HG02678 (cell line): ENCODE results near the gene SNHG17.
A peak's percentile ranks its signal among the peaks of the same experiment; 100 is the strongest.
"Not testable (repeated sequence)": the region's sequence is repeated elsewhere in the genome, so short reads cannot be mapped to it uniquely, and the experiment has no call there.

Source experiments
- ATAC-seq: cut with Tn5 transposase; IDR thresholded peaks from one replicate; pipeline ENCODE4 v1.9.1; 2021; ENCODE audit warnings: mild to moderate bottlenecking, moderate library complexity; ENCODE audit not compliant: unreplicated experiment

The SNHG17 gene

GRCh38 chr20:38447931-38448675, 13.0 kb upstream of the SNHG17 start:
- no peak for ATAC-seq

DNA sequence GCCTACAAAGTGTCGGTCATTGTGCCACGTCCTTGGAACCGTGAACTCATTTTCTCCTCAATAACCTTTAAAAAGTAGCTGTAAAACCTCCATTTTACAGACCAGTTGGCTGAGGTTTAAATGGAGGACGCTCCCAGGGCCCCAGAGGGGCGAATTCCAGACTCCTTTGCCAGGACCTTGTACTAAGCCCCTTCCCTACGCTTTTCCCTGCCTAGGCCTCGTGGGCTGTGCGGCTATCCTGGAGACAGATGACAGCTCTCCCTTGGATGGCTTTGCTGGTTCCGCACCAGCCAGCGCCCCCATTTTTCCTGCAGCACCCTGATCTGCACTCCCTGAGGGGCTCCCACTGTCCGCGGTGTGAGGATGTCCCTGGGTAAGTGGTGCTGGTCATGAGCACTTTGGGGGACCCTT, 12.1 kb upstream of the SNHG17 start:
- ATAC-seq = no peak

GRCh38 chr20:38446441-38447209, 11.5 kb upstream of the SNHG17 start:
- ATAC-seq = peak; percentile 85

- ATAC-seq = no peak
Measured at GRCh38 chr20:38445901-38446425, 10.8 kb upstream of the SNHG17 start.

DNA sequence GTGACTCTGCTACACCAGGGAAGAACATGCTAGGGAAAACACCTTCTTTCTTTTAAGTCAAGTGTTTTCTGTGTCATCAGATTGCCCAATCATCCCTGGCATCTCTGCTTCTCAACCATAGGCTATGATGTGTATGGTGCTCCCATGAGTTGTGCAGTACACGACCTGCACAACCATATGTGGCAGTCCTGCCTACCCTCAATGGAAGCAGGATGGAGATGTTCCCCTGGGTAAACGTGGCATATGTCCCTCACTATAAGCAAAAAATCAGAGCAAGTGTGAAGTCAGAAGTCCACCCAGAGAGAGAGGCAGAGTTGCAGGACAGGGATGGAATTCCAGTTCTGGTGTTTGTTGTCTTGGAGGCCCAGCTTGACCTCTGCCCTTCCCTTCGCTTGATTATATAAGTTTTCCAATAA, 10.3 kb upstream of the SNHG17 start:
- ATAC-seq = no peak

- ATAC-seq = no peak
Measured at GRCh38 chr20:38441916-38442315, 6.8 kb upstream of the SNHG17 start.

- not testable (repeated sequence) for ATAC-seq
Measured at GRCh38 chr20:38441110-38441509, 6.0 kb upstream of the SNHG17 start.

- no peak for ATAC-seq
Measured at GRCh38 chr20:38437796-38438195, 2.7 kb upstream of the SNHG17 start.

GRCh38 chr20:38435555-38435939, 419 bp upstream of the SNHG17 start:
- no peak for ATAC-seq

- no peak for ATAC-seq
Measured at GRCh38 chr20:38434301-38434741, 807 bp downstream of the SNHG17 start.

DNA sequence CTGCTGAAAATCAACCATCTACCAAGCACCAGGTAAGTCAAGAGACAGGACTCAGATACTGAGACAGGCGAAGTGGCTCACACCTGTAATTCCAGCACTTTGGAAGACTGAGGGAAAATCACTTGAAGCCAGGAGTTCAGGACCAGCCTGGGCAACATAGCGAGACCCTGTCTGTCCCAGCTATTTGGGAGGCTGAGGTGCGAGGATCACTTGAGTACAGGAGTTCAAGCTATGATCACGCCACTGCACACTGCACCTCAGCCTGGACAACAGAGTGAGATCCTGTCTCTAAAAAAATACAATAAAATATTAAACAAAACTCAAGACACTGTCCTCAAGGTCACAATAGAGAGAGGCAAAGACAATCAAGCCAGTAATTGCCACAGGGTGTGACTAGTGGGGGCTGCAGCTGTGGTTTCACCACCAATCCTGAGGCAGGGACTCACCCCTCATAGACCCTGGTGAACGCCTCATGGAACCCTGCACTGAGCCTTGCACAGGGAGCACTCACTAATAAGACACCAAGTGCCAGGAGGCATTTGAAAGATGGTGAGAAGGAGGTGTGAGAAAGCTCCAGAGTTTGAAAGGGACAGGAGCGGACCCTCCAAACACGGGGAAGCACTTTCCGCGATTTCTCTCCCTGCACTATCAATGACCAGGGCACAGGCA, 1.7 kb downstream of the SNHG17 start:
- no peak for ATAC-seq

GRCh38 chr20:38432870-38433269, 2.3 kb downstream of the SNHG17 start:
- ATAC-seq = not testable (repeated sequence)

DNA sequence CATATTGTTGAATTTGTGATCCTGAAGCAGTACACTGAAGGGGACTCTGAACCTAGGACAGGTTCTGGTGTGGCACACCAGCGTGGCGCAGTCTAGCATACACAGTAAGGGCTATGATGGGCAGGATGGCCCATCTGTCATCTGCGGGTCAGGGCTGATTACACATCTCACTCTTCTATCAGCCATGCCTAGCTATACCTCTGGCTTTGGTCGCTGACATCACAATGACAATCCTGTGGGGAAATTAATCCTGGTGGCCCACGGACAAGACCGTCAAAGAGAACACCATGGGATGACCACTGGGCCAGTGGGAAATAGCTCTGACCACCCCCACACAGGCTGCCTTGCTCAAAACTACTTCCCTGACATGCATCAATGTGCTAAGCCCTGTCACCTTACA, 2.8 kb downstream of the SNHG17 start:
- ATAC-seq = no peak

DNA sequence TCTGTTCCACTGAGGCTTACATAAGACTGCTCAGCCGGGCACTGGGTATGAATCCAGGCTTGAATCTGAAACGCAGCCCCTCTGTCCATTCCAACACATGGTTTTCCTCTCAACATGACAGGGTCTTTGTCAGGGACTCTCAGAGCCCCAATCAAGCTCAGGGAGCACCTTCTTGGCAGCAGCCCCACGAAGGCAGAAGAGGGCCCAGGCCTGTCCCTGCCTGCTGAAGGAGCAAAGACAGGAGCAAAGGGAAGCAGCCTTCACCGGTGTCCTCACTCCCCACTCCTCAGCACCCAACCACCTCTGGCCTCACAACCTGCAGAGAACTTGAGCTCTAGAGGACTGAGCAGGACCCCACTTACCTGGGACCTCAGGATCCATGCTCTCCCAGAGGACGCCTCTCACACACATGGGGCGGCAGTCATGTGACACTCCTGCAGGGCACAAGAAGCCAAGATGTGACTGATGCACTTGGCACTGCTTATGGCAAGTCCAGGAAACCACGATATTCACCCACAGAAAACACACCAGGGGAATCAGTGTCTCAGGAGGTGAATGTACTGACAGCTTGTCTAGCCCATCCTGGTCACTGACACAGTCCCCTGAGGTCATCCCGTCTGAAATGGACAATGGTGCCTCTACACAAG, 4.3 kb downstream of the SNHG17 start:
- ATAC-seq = no peak

DNA sequence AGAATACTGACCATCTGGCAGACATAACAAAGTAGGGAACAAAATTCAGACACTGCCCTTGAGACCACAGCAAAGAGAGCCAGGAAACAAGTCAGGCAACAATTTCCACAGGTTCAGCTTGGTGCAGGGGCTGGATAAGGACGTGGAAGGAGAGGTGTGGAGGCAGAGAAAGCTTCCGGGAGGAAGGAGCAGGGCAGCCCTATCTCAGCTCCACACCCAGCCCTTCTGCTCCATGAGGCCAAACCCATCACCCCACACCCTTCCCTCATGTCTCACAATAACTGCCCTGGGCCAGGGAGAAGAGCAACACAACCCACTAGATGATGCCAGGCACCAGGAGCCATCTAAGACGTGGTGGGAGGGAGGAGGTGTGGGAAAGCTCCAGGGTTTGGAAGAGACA, 5.8 kb downstream of the SNHG17 start:
- no peak for ATAC-seq

DNA sequence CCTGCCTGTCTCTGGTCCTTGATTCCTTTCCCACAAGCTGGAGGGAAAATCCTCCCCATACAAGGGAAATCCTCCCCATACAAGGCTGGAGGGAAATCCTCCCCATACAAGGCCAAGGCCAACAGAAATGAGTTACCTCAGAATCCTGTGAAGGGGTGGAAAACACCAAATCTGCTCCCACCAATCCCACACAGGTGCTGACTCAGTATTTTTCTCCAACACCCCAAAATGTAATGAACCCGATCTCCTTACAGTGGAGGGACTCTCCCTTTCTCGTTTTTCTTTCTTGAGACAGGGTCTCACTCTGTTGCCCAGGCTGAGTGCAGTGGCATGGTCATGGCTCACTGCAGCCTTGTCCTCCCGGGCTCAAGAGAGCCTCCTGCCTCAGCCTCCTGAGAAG, 6.3 kb downstream of the SNHG17 start:
- ATAC-seq = no peak

DNA sequence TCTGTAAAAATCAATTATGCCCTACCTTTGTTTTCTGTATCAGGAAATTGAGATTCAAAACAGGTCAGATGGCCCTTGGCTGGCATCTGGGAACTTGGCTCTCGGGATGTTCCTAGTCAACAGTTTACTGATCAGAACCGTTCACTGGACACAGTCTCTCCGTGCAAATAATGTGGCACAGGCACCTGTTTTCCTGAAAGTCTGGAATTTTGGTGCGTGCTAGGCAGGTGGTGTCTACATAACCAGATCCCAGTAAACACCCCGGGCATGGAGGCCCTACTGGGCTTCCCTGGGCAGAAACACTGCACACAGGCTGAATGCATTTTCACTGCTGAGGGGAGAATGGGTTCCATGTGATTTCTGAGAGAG, 7.5 kb downstream of the SNHG17 start:
- ATAC-seq = no peak

- ATAC-seq = no peak
Measured at GRCh38 chr20:38426006-38426897, 8.9 kb downstream of the SNHG17 start.

DNA sequence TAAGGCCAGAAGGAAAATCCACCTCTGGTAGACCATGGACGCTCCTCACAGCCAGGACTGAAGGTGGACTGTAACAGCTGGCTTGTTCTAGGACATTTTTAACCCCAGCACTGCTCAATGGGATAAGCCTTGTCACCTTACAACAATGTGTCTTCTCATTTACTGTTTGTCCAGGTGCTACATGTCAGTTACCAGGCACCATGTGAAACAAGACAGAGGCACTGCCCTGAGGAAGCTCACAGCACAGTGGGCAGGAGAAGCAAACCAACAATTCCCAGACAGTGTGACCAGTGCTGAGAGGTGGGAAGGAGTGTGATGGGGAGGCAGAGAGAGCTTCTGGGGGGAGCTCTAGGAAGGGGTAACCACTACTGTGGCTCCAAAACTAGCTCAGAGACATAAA, 10.7 kb downstream of the SNHG17 start:
- no peak for ATAC-seq

- no peak for ATAC-seq
Measured at GRCh38 chr20:38423541-38423940, 11.6 kb downstream of the SNHG17 start.
